K562 (cell line): Measurements from ENCODE around the gene TIMM50. TPM values are rescaled to one million over a fixed set of nuclear protein-coding genes. Genes with fewer than 3 reads are reported as not detected.

Experiments
- CREB1 ChIP-seq, 2 experiments: sonication (generic) in 1 of 2; formaldehyde crosslinking in 1 of 2; IDR thresholded peaks; 2 replicates each; pipeline versions ENCODE4 v1.6.1 to v1.8.0; 2012 to 2022; ENCODE audit warnings: inconsistent platforms in 1 of 2, mild to moderate bottlenecking in 1 of 2, missing genetic modification reagents in 1 of 2, moderate library complexity in 1 of 2
- ETS1 ChIP-seq: conservative IDR thresholded peaks from 2 replicates; pipeline ENCODE4 v1.6.1; 2011; ENCODE audit warnings: low read depth, mild to moderate bottlenecking, low read length; ENCODE audit not compliant: control insufficient read depth
- ETV6 ChIP-seq, 3 experiments: fragments of 150-350 bp in 1 of 3; sonication (generic) in 1 of 3; formaldehyde crosslinking in 1 of 3; IDR thresholded peaks; 2 replicates each; pipeline versions ENCODE4 v1.6.1 to v1.8.0; 2014 to 2022; ENCODE audit warnings: borderline replicate concordance in 2 of 3, low read depth in 2 of 3, antibody characterized with exemption in 1 of 3, low read length in 1 of 3, mild to moderate bottlenecking in 1 of 3, missing genetic modification reagents in 1 of 3
- FIP1L1 ChIP-seq: fragments of 200-400 bp; formaldehyde crosslinking; IDR thresholded peaks from 2 replicates; pipeline ENCODE4 v1.6.1; 2018; ENCODE audit warnings: mild to moderate bottlenecking, low read depth, low read length; ENCODE audit not compliant: poor library complexity, severe bottlenecking
- HMBOX1 ChIP-seq: sonication (generic); IDR thresholded peaks from 2 replicates; pipeline ENCODE4 v1.6.1; 2016
- KDM5B ChIP-seq: fragments of 200-600 bp; sonication (generic); IDR thresholded peaks from 2 replicates; pipeline ENCODE4 v1.6.1; 2012; ENCODE audit warnings: low read depth, mild to moderate bottlenecking, moderate library complexity, low read length, control low read depth, inconsistent platforms; ENCODE audit not compliant: insufficient replicate concordance
- MAX ChIP-seq: sonication (generic); formaldehyde crosslinking; IDR thresholded peaks from 2 replicates; pipeline ENCODE4 v1.9.0; 2022; ENCODE audit warnings: mild to moderate bottlenecking, missing genetic modification reagents
- MNT ChIP-seq, 2 experiments: fragments of 450-650 bp; conservative IDR thresholded peaks; 2 replicates each; pipeline ENCODE4 v1.6.1; 2017; ENCODE audit warnings: mild to moderate bottlenecking in 2 of 2, moderate library complexity in 2 of 2
- POLR2AphosphoS5 ChIP-seq: IDR thresholded peaks from 2 replicates; pipeline ENCODE4 v1.6.1; 2011; ENCODE audit warnings: mild to moderate bottlenecking, low read depth, low read length, moderate library complexity; ENCODE audit not compliant: control insufficient read depth, insufficient read depth
- RBM17 ChIP-seq: fragments of 200-400 bp; formaldehyde crosslinking; IDR thresholded peaks from 2 replicates; pipeline ENCODE4 v1.6.1; 2017; ENCODE audit warnings: low read depth, mild to moderate bottlenecking, low read length, borderline replicate concordance
- SP2 ChIP-seq: IDR thresholded peaks from 2 replicates; pipeline ENCODE4 v1.6.1; 2011; ENCODE audit warnings: mild to moderate bottlenecking, low read depth, low read length, moderate library complexity; ENCODE audit not compliant: poor library complexity, severe bottlenecking; ENCODE audit errors: extremely low read depth
- SPI1 ChIP-seq: IDR thresholded peaks from 2 replicates; pipeline ENCODE4 v1.6.1; 2011; ENCODE audit warnings: low read depth, low read length, control low read depth, borderline replicate concordance
- STAG1 ChIP-seq: sonication (generic); formaldehyde crosslinking; IDR thresholded peaks from 2 replicates; pipeline ENCODE4 v1.5.0; 2020; ENCODE audit warnings: missing genetic modification reagents, borderline replicate concordance
- UBTF ChIP-seq, 2 experiments: IDR thresholded peaks; 2 replicates each; pipeline ENCODE4 v1.6.1; 2012; ENCODE audit warnings: improper control_type of control experiment in 2 of 2, low read depth in 2 of 2, low read length in 2 of 2, borderline replicate concordance in 1 of 2
- polyA plus RNA-seq, 8 experiments: library from polyadenylated mRNA; depleted of rRNA in 4 of 8; stranded (reverse) in 5 of 8; unstranded in 3 of 8; fragments of >200 nt; fragmentation: Nextera tagmentation in 2 of 8; fragmentation: Illumina TruSeq in 1 of 8; extraction: Ambion mirVana in 2 of 8; extraction: Trizol in 1 of 8; gene quantifications; 2 replicates each; pipeline versions ENCODE4 v1.2.1 to v1.2.3, GENCODE V29; 2011 to 2014; ENCODE audit warnings: inconsistent platforms in 1 of 8, missing spikeins in 1 of 8
- total RNA-seq, 7 experiments: library from RNA; depleted of rRNA in 6 of 7; stranded (reverse); fragments of >200 nt in 6 of 7; fragmentation: Illumina TruSeq in 2 of 7; extraction: Trizol in 2 of 7; gene quantifications; 2 replicates each; pipeline versions ENCODE4 v1.2.1 to v1.2.3, GENCODE V29; 2011 to 2021; ENCODE audit warnings: low replicate concordance in 1 of 7

The TIMM50 gene
- total and polyA plus RNA-seq, 9 of the 15 experiments (the other 6 are each of a cell fraction or from before 2014, with no cell fraction given): 28.3 to 221 (median 170) TPM

GRCh38 chr19:39480337-39481228 lies at the start of gene TIMM50 (continued):
- TF ChIP-seq SPI1 (no peak), UBTF (IDR thresholded peaks at IDR 0.05; ENCODE audit: borderline replicate concordance in 1 of 2, low read depth in 2 of 2, low read length in 2 of 2) (peak in 1 of 2 experiments; percentile 71; a peak in 2 of 4 replicates), ETS1 (peak; percentile 59), CREB1 (IDR thresholded peaks at IDR 0.05) (peak; percentile 86), CREB1 (CRISPR knock-in tag; IDR thresholded peaks at IDR 0.05) (peak; percentile 92), SP2 (peak; percentile 42), STAG1 (CRISPR knock-in tag) (0 out of 2 replicates have a peak, but pooled peaks have one; percentile 36), HMBOX1 (peak; percentile 97), RBM17 (no peak), KDM5B (peak; percentile 52), FIP1L1 (peak; percentile 77), MAX (peak; percentile 93), ETV6 (IDR thresholded peaks at IDR 0.05; ENCODE audit: borderline replicate concordance in 1 of 2, low read depth in 2 of 2, low read length in 1 of 2) (no peak), ETV6 (CRISPR knock-in tag; IDR thresholded peaks at IDR 0.05; ENCODE audit: borderline replicate concordance) (peak; percentile 75; the same call in 1 of the 2 replicates), POLR2AphosphoS5 (peak; percentile 56; the same call in 1 of the 2 replicates), MNT (conservative IDR thresholded peaks at IDR 0.05) (peak; percentile 88 to 95)
